HepG2 (cell line): ENCODE results near the gene MBLAC2. TPM values are rescaled to one million over a fixed set of nuclear protein-coding genes. Genes with fewer than 3 reads are reported as not detected.

Experiments used
- ARID4A ChIP-seq: sonication (generic); formaldehyde crosslinking; IDR thresholded peaks from 2 replicates; pipeline ENCODE4 v1.5.0; 2020; ENCODE audit warnings: mild to moderate bottlenecking, missing genetic modification reagents, borderline replicate concordance
- CEBPB ChIP-seq: IDR thresholded peaks from 2 replicates; pipeline ENCODE4 v1.6.1; 2011; ENCODE audit warnings: low read depth, low read length, improper control_type of control experiment, borderline replicate concordance
- GLMP ChIP-seq: sonication (generic); formaldehyde crosslinking; IDR thresholded peaks from 2 replicates; pipeline ENCODE4 v1.9.0; 2021; ENCODE audit warnings: missing genetic modification reagents, mild to moderate bottlenecking, borderline replicate concordance
- IRX3 ChIP-seq: sonication (generic); formaldehyde crosslinking; IDR thresholded peaks from 2 replicates; pipeline ENCODE4 v1.8.1; 2023; ENCODE audit warnings: mild to moderate bottlenecking, low read depth, missing genetic modification reagents, borderline replicate concordance
- KIAA2018 ChIP-seq: sonication (generic); formaldehyde crosslinking; IDR thresholded peaks from 2 replicates; pipeline ENCODE4 v1.5.0; 2020; ENCODE audit warnings: mild to moderate bottlenecking, missing genetic modification reagents, borderline replicate concordance
- PRPF4 ChIP-seq: fragments of 200-400 bp; formaldehyde crosslinking; IDR thresholded peaks from 2 replicates; pipeline ENCODE4 v1.6.1; 2016; ENCODE audit warnings: low read length, low read depth; ENCODE audit not compliant: poor library complexity, severe bottlenecking
- THAP9 ChIP-seq: sonication (generic); formaldehyde crosslinking; IDR thresholded peaks from 2 replicates; pipeline ENCODE4; 2020; ENCODE audit warnings: missing genetic modification reagents, mild to moderate bottlenecking, borderline replicate concordance
- ZNF549 ChIP-seq: sonication (generic); formaldehyde crosslinking; IDR thresholded peaks from 2 replicates; pipeline ENCODE4 v1.5.0; 2020; ENCODE audit warnings: missing genetic modification reagents
- ZNF644 ChIP-seq: IDR thresholded peaks from 2 replicates; pipeline ENCODE4 v1.6.1; 2016; ENCODE audit warnings: low read depth
- polyA plus RNA-seq, 8 experiments: library from polyadenylated mRNA; depleted of rRNA in 3 of 8; stranded (reverse) in 7 of 8; unstranded in 1 of 8; fragments of >200 nt; fragmentation: Illumina TruSeq in 4 of 8; extraction: Trizol in 4 of 8; gene quantifications; 2 replicates each; pipeline versions ENCODE4 v1.2.1 to v1.2.3, GENCODE V29; 2011 to 2016; ENCODE audit warnings: low read depth in 4 of 8, missing spikeins in 1 of 8, mixed read lengths in 1 of 8; ENCODE audit not compliant: insufficient read depth in 1 of 8
- total RNA-seq, 5 experiments: library from RNA; depleted of rRNA; stranded (reverse); fragments of >200 nt; fragmentation: Illumina TruSeq; extraction: Trizol; gene quantifications; 2 replicates each; pipeline ENCODE4 v1.2.3, GENCODE V29; 2016; ENCODE audit warnings: low read depth in 1 of 5

The MBLAC2 gene
- total and polyA plus RNA-seq, 2 of the 13 experiments (the other 11 are each of a cell fraction or from before 2014, with no cell fraction given), result 2.9 to 4.1 TPM

GRCh38 chr5:90474235-90475107 lies at the start of gene MBLAC2, which contains the start of gene POLR3G (continued):
- TF ChIP-seq ARID4A (CRISPR knock-in tag) (peak; percentile 90; the same call in 1 of the 2 replicates), IRX3 (no peak; the same call in none of the 2 replicates), PRPF4 (no peak), THAP9 (CRISPR knock-in tag) (peak; percentile 84; the same call in 1 of the 2 replicates), ZNF644 (0 out of 2 replicates have a peak, but pooled peaks have one; percentile 11), ZNF549 (CRISPR knock-in tag) (no peak), GLMP (CRISPR knock-in tag) (no peak; the same call in 1 of the 2 replicates), KIAA2018 (CRISPR knock-in tag) (0 out of 2 replicates have a peak, but pooled peaks have one; percentile 61), CEBPB (no peak)
